Heart left ventricle (tissue), 13 donors: Measurements from ENCODE around the gene ZNF280B.

Experiments
- CTCF ChIP-seq, 12 donors: fragments of 200-600 bp; sonication (generic) in 4 of 12; IDR thresholded peaks; one replicate each; pipeline versions ENCODE4 v1.5.0 to v1.8.0; 2018 to 2022; ENCODE audit warnings: antibody characterized with exemption in 12 of 12, mild to moderate bottlenecking in 5 of 12
- POLR2A ChIP-seq, 2 donors: fragments of 450-650 bp; IDR thresholded peaks; one replicate each; pipeline ENCODE4 v1.6.1; 2017; ENCODE audit warnings: antibody characterized with exemption in 2 of 2, mild to moderate bottlenecking in 2 of 2, moderate library complexity in 2 of 2
- donor health status: ischemic (EF 13 %, LVEDD 7.1; RV severe dilation, severe dysfunction).
- donor health status: DM: no; HTN: yes; CAD: no.
- donor health status: DM: no; HTN: no; CAD: no.
- donor health status: ischemic (EF 25% LVEDD 6.9; RV normal size, moderate dysfunction).
- donor health status: ischemic (EF 25% LVEDD 5.7; RV mildly dilated, moderate dysfunction).
- donor health status: ischemic (EF 35%, LVEDD 5.7; RV mildly dilated, moderate dysfunction).
- donor health status: nonischemic (EF 11% LVEDD 7.7; RV severe dilation, severe dysfunction).
- donor health status: DM: yes; HTN: yes; CAD: no.
- donor health status: PGD.
- donor health status: ischemic (EF 29% LVEDD 5.4; RV normal size, mild dysfunction).
- donor health status: nonischemic (EF 23%, LVEDD 6.1; RV moderate dilation, normal function).

GRCh38 chr22:22520020-22520656 lies 11.6 kb upstream of the ZNF280B start, which contains the start of gene ZNF280A:
- TF ChIP-seq CTCF (IDR thresholded peaks at IDR 0.05), result no peak
- no peak for TF ChIP-seq POLR2A (IDR thresholded peaks at IDR 0.05)
